ENCODE data around the gene PDE6A.

Gene PDE6A

GRCh38 chr5:149847611-149848010 is 97.0 kb downstream of the PDE6A start:
- H3K27me3 ChIP-seq (ENCODE audit: insufficient read depth, poor library complexity, severe bottlenecking): no peaks in the 10 kb centered on the region
- H3K27ac ChIP-seq (replicated peaks): no peak overlapping the region
- DNase-seq (ENCODE audit: low read depth in 1 of 2, low spot score in 1 of 2): no peak
- TF ChIP-seq, protein P1, sequence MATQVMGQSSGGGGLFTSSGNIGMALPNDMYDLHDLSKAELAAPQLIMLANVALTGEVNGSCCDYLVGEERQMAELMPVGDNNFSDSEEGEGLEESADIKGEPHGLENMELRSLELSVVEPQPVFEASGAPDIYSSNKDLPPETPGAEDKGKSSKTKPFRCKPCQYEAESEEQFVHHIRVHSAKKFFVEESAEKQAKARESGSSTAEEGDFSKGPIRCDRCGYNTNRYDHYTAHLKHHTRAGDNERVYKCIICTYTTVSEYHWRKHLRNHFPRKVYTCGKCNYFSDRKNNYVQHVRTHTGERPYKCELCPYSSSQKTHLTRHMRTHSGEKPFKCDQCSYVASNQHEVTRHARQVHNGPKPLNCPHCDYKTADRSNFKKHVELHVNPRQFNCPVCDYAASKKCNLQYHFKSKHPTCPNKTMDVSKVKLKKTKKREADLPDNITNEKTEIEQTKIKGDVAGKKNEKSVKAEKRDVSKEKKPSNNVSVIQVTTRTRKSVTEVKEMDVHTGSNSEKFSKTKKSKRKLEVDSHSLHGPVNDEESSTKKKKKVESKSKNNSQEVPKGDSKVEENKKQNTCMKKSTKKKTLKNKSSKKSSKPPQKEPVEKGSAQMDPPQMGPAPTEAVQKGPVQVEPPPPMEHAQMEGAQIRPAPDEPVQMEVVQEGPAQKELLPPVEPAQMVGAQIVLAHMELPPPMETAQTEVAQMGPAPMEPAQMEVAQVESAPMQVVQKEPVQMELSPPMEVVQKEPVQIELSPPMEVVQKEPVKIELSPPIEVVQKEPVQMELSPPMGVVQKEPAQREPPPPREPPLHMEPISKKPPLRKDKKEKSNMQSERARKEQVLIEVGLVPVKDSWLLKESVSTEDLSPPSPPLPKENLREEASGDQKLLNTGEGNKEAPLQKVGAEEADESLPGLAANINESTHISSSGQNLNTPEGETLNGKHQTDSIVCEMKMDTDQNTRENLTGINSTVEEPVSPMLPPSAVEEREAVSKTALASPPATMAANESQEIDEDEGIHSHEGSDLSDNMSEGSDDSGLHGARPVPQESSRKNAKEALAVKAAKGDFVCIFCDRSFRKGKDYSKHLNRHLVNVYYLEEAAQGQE (IDR thresholded peaks at IDR 0.05; ENCODE audit: insufficient replicate concordance, low read depth): no peak
- TF ChIP-seq SPI1 (IDR thresholded peaks at IDR 0.05; ENCODE audit: borderline replicate concordance, low read depth): no peak
- TF ChIP-seq POLR2AphosphoS5 (IDR thresholded peaks at IDR 0.05; ENCODE audit: low read depth): no peak
- TF ChIP-seq, protein P2, sequence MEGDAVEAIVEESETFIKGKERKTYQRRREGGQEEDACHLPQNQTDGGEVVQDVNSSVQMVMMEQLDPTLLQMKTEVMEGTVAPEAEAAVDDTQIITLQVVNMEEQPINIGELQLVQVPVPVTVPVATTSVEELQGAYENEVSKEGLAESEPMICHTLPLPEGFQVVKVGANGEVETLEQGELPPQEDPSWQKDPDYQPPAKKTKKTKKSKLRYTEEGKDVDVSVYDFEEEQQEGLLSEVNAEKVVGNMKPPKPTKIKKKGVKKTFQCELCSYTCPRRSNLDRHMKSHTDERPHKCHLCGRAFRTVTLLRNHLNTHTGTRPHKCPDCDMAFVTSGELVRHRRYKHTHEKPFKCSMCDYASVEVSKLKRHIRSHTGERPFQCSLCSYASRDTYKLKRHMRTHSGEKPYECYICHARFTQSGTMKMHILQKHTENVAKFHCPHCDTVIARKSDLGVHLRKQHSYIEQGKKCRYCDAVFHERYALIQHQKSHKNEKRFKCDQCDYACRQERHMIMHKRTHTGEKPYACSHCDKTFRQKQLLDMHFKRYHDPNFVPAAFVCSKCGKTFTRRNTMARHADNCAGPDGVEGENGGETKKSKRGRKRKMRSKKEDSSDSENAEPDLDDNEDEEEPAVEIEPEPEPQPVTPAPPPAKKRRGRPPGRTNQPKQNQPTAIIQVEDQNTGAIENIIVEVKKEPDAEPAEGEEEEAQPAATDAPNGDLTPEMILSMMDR (IDR thresholded peaks at IDR 0.05; ENCODE audit: insufficient read depth, low read length): no peak
- no peak for TF ChIP-seq GABPA (IDR thresholded peaks at IDR 0.05; ENCODE audit: low read depth)
- H3K4me3 ChIP-seq (replicated peaks; ENCODE audit: insufficient read depth, low read length): no peak overlapping the region

DNA sequence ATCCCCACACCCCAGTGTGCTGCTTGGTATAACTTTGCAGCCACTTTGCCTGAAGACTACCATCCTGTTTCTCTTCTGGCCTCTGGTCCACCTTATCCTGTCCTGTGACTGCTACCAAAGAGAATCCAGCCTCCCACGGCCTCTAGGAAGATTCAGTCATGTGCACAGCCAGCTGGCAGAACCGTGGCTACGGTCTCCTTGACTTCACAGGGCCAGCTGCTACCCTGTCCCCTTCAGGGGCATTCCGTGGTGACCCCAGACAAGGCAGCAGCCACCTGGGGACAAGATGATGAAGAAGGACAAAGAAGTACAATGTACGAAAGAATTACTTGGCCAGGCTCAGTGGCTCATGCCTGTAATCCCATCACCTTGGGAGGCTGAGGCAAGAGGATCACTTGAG is 98.6 kb downstream of the PDE6A start:
- TF ChIP-seq, protein P1 (IDR thresholded peaks at IDR 0.05; ENCODE audit: insufficient replicate concordance, low read depth): no peak
- TF ChIP-seq, protein P2 (IDR thresholded peaks at IDR 0.05; ENCODE audit: insufficient read depth, low read length): no peak
- TF ChIP-seq SPI1 (IDR thresholded peaks at IDR 0.05; ENCODE audit: borderline replicate concordance, low read depth): no peak
- TF ChIP-seq GABPA (IDR thresholded peaks at IDR 0.05; ENCODE audit: low read depth): no peak
- DNase-seq (ENCODE audit: low read depth in 1 of 2, low spot score in 1 of 2): no peak

DNA sequence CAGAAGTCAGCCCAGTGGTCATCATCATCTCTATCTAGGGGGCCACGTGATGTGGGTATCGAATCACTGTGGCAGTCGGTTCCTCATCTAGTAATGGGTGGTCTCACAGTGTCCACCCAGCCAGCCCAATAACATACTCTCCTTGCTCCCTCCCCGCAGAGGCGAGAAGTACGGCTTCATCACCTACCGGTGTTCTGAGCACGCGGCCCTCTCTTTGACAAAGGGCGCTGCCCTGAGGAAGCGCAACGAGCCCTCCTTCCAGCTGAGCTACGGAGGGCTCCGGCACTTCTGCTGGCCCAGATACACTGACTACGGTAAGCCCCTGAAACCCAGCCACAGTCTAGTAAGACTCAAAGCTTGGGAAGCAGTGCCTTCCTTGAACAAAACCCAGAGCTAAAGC is 99.0 kb downstream of the PDE6A start:
- DNase-seq (ENCODE audit: low read depth in 1 of 2, low spot score in 1 of 2): no peak
- H3K27ac ChIP-seq (replicated peaks): no peak overlapping the region
- no peak overlapping the region for H3K4me3 ChIP-seq (replicated peaks; ENCODE audit: insufficient read depth, low read length)
- no peaks in the 10 kb centered on the region for H3K27me3 ChIP-seq (ENCODE audit: insufficient read depth, poor library complexity, severe bottlenecking)
- TF ChIP-seq GABPA (IDR thresholded peaks at IDR 0.05; ENCODE audit: low read depth) (no peak), SPI1 (IDR thresholded peaks at IDR 0.05; ENCODE audit: borderline replicate concordance, low read depth) (no peak), POLR2AphosphoS5 (IDR thresholded peaks at IDR 0.05; ENCODE audit: low read depth) (no peak)
- TF ChIP-seq, protein P1 (IDR thresholded peaks at IDR 0.05; ENCODE audit: insufficient replicate concordance, low read depth): no peak
- TF ChIP-seq, protein P2 (IDR thresholded peaks at IDR 0.05; ENCODE audit: insufficient read depth, low read length): no peak

More for the DNA sequence above, 98.6 kb downstream of the PDE6A start:
- Histone ChIP-seq H3K27me3 (ENCODE audit: insufficient read depth, poor library complexity, severe bottlenecking) (no peaks in the 10 kb centered on the region), H3K4me3 (replicated peaks; ENCODE audit: insufficient read depth, low read length) (no peak overlapping the region), H3K27ac (replicated peaks) (no peak overlapping the region)

Data from HL-60 (cell line).